SH-SY5Y (cell line): ENCODE results near the gene GPX2.

Experiments used
- GATA2 ChIP-seq: IDR thresholded peaks from 2 replicates; pipeline ENCODE4 v1.6.1; 2011; ENCODE audit warnings: mild to moderate bottlenecking, low read depth, low read length
- GATA3 ChIP-seq: IDR thresholded peaks from 2 replicates; pipeline ENCODE4 v1.6.1; 2011; ENCODE audit warnings: low read depth, mild to moderate bottlenecking, low read length, moderate library complexity

GPX2 gene

GRCh38 chr14:64953310-64953654 is 10.7 kb upstream of the GPX2 start:
- TF ChIP-seq GATA2: no peak
- no peak for TF ChIP-seq GATA3

GRCh38 chr14:64952598-64953309 is 10.2 kb upstream of the GPX2 start:
- TF ChIP-seq GATA2: no peak
- TF ChIP-seq GATA3: no peak

- TF ChIP-seq GATA3: no peak
- no peak for TF ChIP-seq GATA2
Observed at GRCh38 chr14:64951724-64952123, 9.2 kb upstream of the GPX2 start.

GRCh38 chr14:64951291-64951690 is 8.7 kb upstream of the GPX2 start:
- TF ChIP-seq GATA3 (no peak), GATA2 (no peak)

GRCh38 chr14:64950889-64951288 is 8.3 kb upstream of the GPX2 start:
- TF ChIP-seq GATA2 (no peak), GATA3 (no peak)

GRCh38 chr14:64948612-64949210 is 6.2 kb upstream of the GPX2 start:
- no peak for TF ChIP-seq GATA3

GRCh38 chr14:64947710-64948611 is 5.4 kb upstream of the GPX2 start:
- TF ChIP-seq GATA2 (no peak), GATA3 (no peak)

- no peak for TF ChIP-seq GATA2
- no peak for TF ChIP-seq GATA3
Observed at GRCh38 chr14:64946310-64947045, 3.9 kb upstream of the GPX2 start.

GRCh38 chr14:64945431-64946178 is 3.1 kb upstream of the GPX2 start:
- TF ChIP-seq GATA3 (no peak), GATA2 (no peak)

GRCh38 chr14:64944861-64945260 is 2.3 kb upstream of the GPX2 start:
- TF ChIP-seq GATA2: no peak
- no peak for TF ChIP-seq GATA3

- TF ChIP-seq GATA3 (no peak), GATA2 (no peak)
Observed at GRCh38 chr14:64944041-64944440, 1.5 kb upstream of the GPX2 start.

- TF ChIP-seq GATA2 (no peak), GATA3 (no peak)
Observed at GRCh38 chr14:64943556-64943955, 1.0 kb upstream of the GPX2 start.

- TF ChIP-seq GATA2 (no peak), GATA3 (no peak)
Observed at GRCh38 chr14:64940336-64940910, 2.1 kb downstream of the GPX2 start.

GRCh38 chr14:64939817-64940190 is 2.7 kb downstream of the GPX2 start:
- TF ChIP-seq GATA3: no peak
